T follicular helper cell (primary cell): ENCODE measurements around the gene ACSS2.

Experiments used
- DNase-seq: peaks from one replicate; pipeline ENCODE4 v3.0.0-alpha.2; 2020; ENCODE audit warnings: low read depth

ACSS2 gene

GRCh38 chr20:34915749-34916455, 39.5 kb downstream of the ACSS2 start:
- DNase-seq = no peak

- DNase-seq = no peak
Measured at GRCh38 chr20:34916774-34917354, 40.5 kb downstream of the ACSS2 start.

- DNase-seq = no peak
Measured at GRCh38 chr20:34920055-34920454, 43.6 kb downstream of the ACSS2 start.

GRCh38 chr20:34921436-34921835, 45.0 kb downstream of the ACSS2 start:
- no peak for DNase-seq

GRCh38 chr20:34922654-34923381, 46.4 kb downstream of the ACSS2 start:
- no peak for DNase-seq

GRCh38 chr20:34923414-34923813, 47.0 kb downstream of the ACSS2 start:
- no peak for DNase-seq

- DNase-seq = no peak
Measured at GRCh38 chr20:34925341-34925740, 48.9 kb downstream of the ACSS2 start.

GRCh38 chr20:34925981-34926380, 49.6 kb downstream of the ACSS2 start:
- no peak for DNase-seq

- DNase-seq = no peak
Measured at GRCh38 chr20:34926581-34926980, 50.2 kb downstream of the ACSS2 start.

- no peak for DNase-seq
Measured at GRCh38 chr20:34927736-34928135, 51.3 kb downstream of the ACSS2 start.

GRCh38 chr20:34928411-34928810, 52.0 kb downstream of the ACSS2 start:
- no peak for DNase-seq

- DNase-seq = no peak
Measured at GRCh38 chr20:34931771-34932170, 55.4 kb downstream of the ACSS2 start.

- no peak for DNase-seq
Measured at GRCh38 chr20:34938466-34939163, 62.2 kb downstream of the ACSS2 start.

- DNase-seq = no peak
Measured at GRCh38 chr20:34940081-34940481, 63.7 kb downstream of the ACSS2 start.

GRCh38 chr20:34941226-34941625, 64.8 kb downstream of the ACSS2 start:
- DNase-seq = no peak

- DNase-seq = no peak
Measured at GRCh38 chr20:34942301-34942700, 65.9 kb downstream of the ACSS2 start.

- no peak for DNase-seq
Measured at GRCh38 chr20:34943808-34944567, 67.6 kb downstream of the ACSS2 start.

- DNase-seq = no peak
Measured at GRCh38 chr20:34945315-34946077, 69.1 kb downstream of the ACSS2 start.

GRCh38 chr20:34946661-34947060, 70.2 kb downstream of the ACSS2 start:
- no peak for DNase-seq

- no peak for DNase-seq
Measured at GRCh38 chr20:34947336-34947735, 70.9 kb downstream of the ACSS2 start.

GRCh38 chr20:34948030-34948429, 71.6 kb downstream of the ACSS2 start:
- no peak for DNase-seq
